ENCODE results near the gene NHSL2. TPM values are rescaled to one million over a fixed set of nuclear protein-coding genes. Genes with fewer than 3 reads are reported as not detected.
A peak's percentile ranks its signal among the peaks of the same experiment; 100 is the strongest.

NHSL2 gene
- total RNA-seq, 1 donor from 2014 or later: 0.36 TPM

GRCh38 chrX:72108666-72109065 is 198.0 kb downstream of the NHSL2 start:
- H3K27ac Mint-ChIP-seq: no peak overlapping the region
- intact Hi-C loops (cut with micrococcal nuclease): no loop called here
- no peak for DNase-seq (ENCODE audit: low spot score)
- peaks cover 36% of the 10 kb centered on the region for H3K27me3 Mint-ChIP-seq (ENCODE audit: insufficient read depth)
- H3K4me3 Mint-ChIP-seq: no peak overlapping the region
- H3K36me3 Mint-ChIP-seq (ENCODE audit: low read depth): peaks cover 1% of the 10 kb centered on the region
- H3K4me1 Mint-ChIP-seq (ENCODE audit: low read depth): peaks cover 16% of the 10 kb centered on the region
- H3K9me3 Mint-ChIP-seq: no peaks in the 10 kb centered on the region

GRCh38 chrX:72110051-72110875 is 199.6 kb downstream of the NHSL2 start:
- Mint-ChIP-seq H3K4me1 (ENCODE audit: low read depth) (peaks cover 8% of the 10 kb centered on the region), H3K36me3 (ENCODE audit: low read depth) (peaks cover 1% of the 10 kb centered on the region), H3K4me3 (no peak overlapping the region), H3K27me3 (ENCODE audit: insufficient read depth) (peaks cover 29% of the 10 kb centered on the region), H3K9me3 (no peaks in the 10 kb centered on the region), H3K27ac (no peak overlapping the region)
- no peak for DNase-seq (ENCODE audit: low spot score)
- intact Hi-C loops (cut with micrococcal nuclease): no loop called here

- Mint-ChIP-seq H3K9me3 (no peaks in the 10 kb centered on the region), H3K4me3 (no peak overlapping the region), H3K27me3 (ENCODE audit: insufficient read depth) (peaks cover 32% of the 10 kb centered on the region), H3K27ac (no peak overlapping the region), H3K4me1 (ENCODE audit: low read depth) (peaks cover 8% of the 10 kb centered on the region), H3K36me3 (ENCODE audit: low read depth) (peaks cover 1% of the 10 kb centered on the region)
- DNase-seq (ENCODE audit: low spot score): no peak
- intact Hi-C loops (cut with micrococcal nuclease): no loop called here
These were observed 200.4 kb downstream of the NHSL2 start for GRCh38 chrX:72110876-72111708.

- intact Hi-C loops (cut with micrococcal nuclease): no loop called here
- H3K27ac Mint-ChIP-seq: no peak overlapping the region
- DNase-seq (ENCODE audit: low spot score): no peak
- peaks cover 27% of the 10 kb centered on the region for H3K27me3 Mint-ChIP-seq (ENCODE audit: insufficient read depth)
- no peaks in the 10 kb centered on the region for H3K4me1 Mint-ChIP-seq (ENCODE audit: low read depth)
- no peak overlapping the region for H3K4me3 Mint-ChIP-seq
- H3K9me3 Mint-ChIP-seq: no peaks in the 10 kb centered on the region
- H3K36me3 Mint-ChIP-seq (ENCODE audit: low read depth): peaks cover 1% of the 10 kb centered on the region
These were observed 202.8 kb downstream of the NHSL2 start for GRCh38 chrX:72113461-72113860.

- intact Hi-C loops (cut with micrococcal nuclease): no loop called here
- no peak for DNase-seq (ENCODE audit: low spot score)
- Mint-ChIP-seq H3K4me1 (ENCODE audit: low read depth) (no peaks in the 10 kb centered on the region), H3K27me3 (ENCODE audit: insufficient read depth) (peaks cover 23% of the 10 kb centered on the region), H3K9me3 (no peaks in the 10 kb centered on the region), H3K27ac (no peak overlapping the region), H3K36me3 (ENCODE audit: low read depth) (peaks cover 1% of the 10 kb centered on the region), H3K4me3 (no peak overlapping the region)
These were observed 203.7 kb downstream of the NHSL2 start for GRCh38 chrX:72114306-72114705.

GRCh38 chrX:72114807-72115206 is 204.2 kb downstream of the NHSL2 start:
- Mint-ChIP-seq H3K4me1 (ENCODE audit: low read depth) (no peaks in the 10 kb centered on the region), H3K9me3 (no peaks in the 10 kb centered on the region), H3K27me3 (ENCODE audit: insufficient read depth) (peaks cover 25% of the 10 kb centered on the region), H3K36me3 (ENCODE audit: low read depth) (peaks cover 1% of the 10 kb centered on the region), H3K4me3 (no peak overlapping the region), H3K27ac (no peak overlapping the region)
- DNase-seq (ENCODE audit: low spot score): no peak
- intact Hi-C loops (cut with micrococcal nuclease): no loop called here

GRCh38 chrX:72115380-72115779 is 204.7 kb downstream of the NHSL2 start:
- Mint-ChIP-seq H3K27ac (no peak overlapping the region), H3K4me3 (no peak overlapping the region), H3K36me3 (ENCODE audit: low read depth) (peaks cover 1% of the 10 kb centered on the region), H3K9me3 (no peaks in the 10 kb centered on the region), H3K27me3 (ENCODE audit: insufficient read depth) (peaks cover 24% of the 10 kb centered on the region), H3K4me1 (ENCODE audit: low read depth) (peaks cover under 1% of the 10 kb centered on the region)
- DNase-seq (ENCODE audit: low spot score): no peak
- intact Hi-C loops (cut with micrococcal nuclease): no loop called here

GRCh38 chrX:72117636-72118210 is 207.1 kb downstream of the NHSL2 start:
- peaks cover 21% of the 10 kb centered on the region for H3K27me3 Mint-ChIP-seq (ENCODE audit: insufficient read depth)
- no peaks in the 10 kb centered on the region for H3K36me3 Mint-ChIP-seq (ENCODE audit: low read depth)
- no peak overlapping the region for H3K27ac Mint-ChIP-seq
- no peak overlapping the region for H3K4me3 Mint-ChIP-seq
- DNase-seq (ENCODE audit: low spot score): no peak
- H3K4me1 Mint-ChIP-seq (ENCODE audit: low read depth): peaks cover 20% of the 10 kb centered on the region
- H3K9me3 Mint-ChIP-seq: no peaks in the 10 kb centered on the region
- intact Hi-C loops (cut with micrococcal nuclease): no loop called here

- peaks cover 3% of the 10 kb centered on the region for H3K36me3 Mint-ChIP-seq (ENCODE audit: low read depth)
- intact Hi-C loops (cut with micrococcal nuclease): loop anchor here (1.0 to 2.0 kb wide), 2 partner anchors 20 kb away; no protein-coding TSS in a partner anchor
- no peaks in the 10 kb centered on the region for H3K9me3 Mint-ChIP-seq
- H3K27ac Mint-ChIP-seq: no peak overlapping the region
- H3K4me3 Mint-ChIP-seq: no peak overlapping the region
- no peak for DNase-seq (ENCODE audit: low spot score)
- H3K27me3 Mint-ChIP-seq (ENCODE audit: insufficient read depth): peaks cover 33% of the 10 kb centered on the region
- H3K4me1 Mint-ChIP-seq (ENCODE audit: low read depth): peaks cover 42% of the 10 kb centered on the region
These were observed 210.2 kb downstream of the NHSL2 start for GRCh38 chrX:72120837-72121236.

GRCh38 chrX:72121383-72121782 is 210.7 kb downstream of the NHSL2 start:
- H3K36me3 Mint-ChIP-seq (ENCODE audit: low read depth): peaks cover 3% of the 10 kb centered on the region
- no peak overlapping the region for H3K27ac Mint-ChIP-seq
- intact Hi-C loops (cut with micrococcal nuclease): loop anchor here (1.0 to 2.0 kb wide), 2 partner anchors 19 to 20 kb away; no protein-coding TSS in a partner anchor
- no peak for DNase-seq (ENCODE audit: low spot score)
- H3K27me3 Mint-ChIP-seq (ENCODE audit: insufficient read depth): peaks cover 35% of the 10 kb centered on the region
- H3K4me1 Mint-ChIP-seq (ENCODE audit: low read depth): peaks cover 43% of the 10 kb centered on the region
- peak overlapping the region; percentile 7 for H3K4me3 Mint-ChIP-seq
- H3K9me3 Mint-ChIP-seq: no peaks in the 10 kb centered on the region

GRCh38 chrX:72122621-72123337 is 212.1 kb downstream of the NHSL2 start:
- H3K4me1 Mint-ChIP-seq (ENCODE audit: low read depth): peaks cover 48% of the 10 kb centered on the region
- H3K4me3 Mint-ChIP-seq: peak overlapping the region; percentile 24

GRCh38 chrX:72123471-72124185 is 213.0 kb downstream of the NHSL2 start:
- peaks cover 47% of the 10 kb centered on the region for H3K27me3 Mint-ChIP-seq (ENCODE audit: insufficient read depth)
- H3K27ac Mint-ChIP-seq: no peak overlapping the region
- DNase-seq (ENCODE audit: low spot score): no peak
- H3K4me1 Mint-ChIP-seq (ENCODE audit: low read depth): peaks cover 48% of the 10 kb centered on the region
- H3K4me3 Mint-ChIP-seq: peak overlapping the region; percentile 24
- peaks cover 3% of the 10 kb centered on the region for H3K36me3 Mint-ChIP-seq (ENCODE audit: low read depth)
- intact Hi-C loops (cut with micrococcal nuclease): no loop called here
- no peaks in the 10 kb centered on the region for H3K9me3 Mint-ChIP-seq

More at GRCh38 chrX:72122621-72123337, 212.1 kb downstream of the NHSL2 start:
- no peaks in the 10 kb centered on the region for H3K9me3 Mint-ChIP-seq
- H3K27ac Mint-ChIP-seq: no peak overlapping the region
- peaks cover 40% of the 10 kb centered on the region for H3K27me3 Mint-ChIP-seq (ENCODE audit: insufficient read depth)
- no peak for DNase-seq (ENCODE audit: low spot score)
- peaks cover 3% of the 10 kb centered on the region for H3K36me3 Mint-ChIP-seq (ENCODE audit: low read depth)
- intact Hi-C loops (cut with micrococcal nuclease): no loop called here
